SK-N-MC (cell line): ENCODE data around the gene GOSR2.

ENCODE experiments used
- EZH2 ChIP-seq: fragments of 200-600 bp; sonication (generic); IDR thresholded peaks from one replicate; pipeline ENCODE4 v1.6.1; 2017; ENCODE audit warnings: antibody characterized with exemption
- FOXP2 ChIP-seq: optimal IDR thresholded peaks from 2 replicates; pipeline ENCODE3; 2011; ENCODE audit warnings: mild to moderate bottlenecking, moderate library complexity; ENCODE audit not compliant: insufficient read depth; ENCODE audit errors: extremely low read length, control extremely low read depth
- POLR2AphosphoS5 ChIP-seq: IDR thresholded peaks from 2 replicates; pipeline ENCODE4 v1.6.1; 2012; ENCODE audit warnings: mild to moderate bottlenecking, low read depth, low read length, borderline replicate concordance

DNA sequence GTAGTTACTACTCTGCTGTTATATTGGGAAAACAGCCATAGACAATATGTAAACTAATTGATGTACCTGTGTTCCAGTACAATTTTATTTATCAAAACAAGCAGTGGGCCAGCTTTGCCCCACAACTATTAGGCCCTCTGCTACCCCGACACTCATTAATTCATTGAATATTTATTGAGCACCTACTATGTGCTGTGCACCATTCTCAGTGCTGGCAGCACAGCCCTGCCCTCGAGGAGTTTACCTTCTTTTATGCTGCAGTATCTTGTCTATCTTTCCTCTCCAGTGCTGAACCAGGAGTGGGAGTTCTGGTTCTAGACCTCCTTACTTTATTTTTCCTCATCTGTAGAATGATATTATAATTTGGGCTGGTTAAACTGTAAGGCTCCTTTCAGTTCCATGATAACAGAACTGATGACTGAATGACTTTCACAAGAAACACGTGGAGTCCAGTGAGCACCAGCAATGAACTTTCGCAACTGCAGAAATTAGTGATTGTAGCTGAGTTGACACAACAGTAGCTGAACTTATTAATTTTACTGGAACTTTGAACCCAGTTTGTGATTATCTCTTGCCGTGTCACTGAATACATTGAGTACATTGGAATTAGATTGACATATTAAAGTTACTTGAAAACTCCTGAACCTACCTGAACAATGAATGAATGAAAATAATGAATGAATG lies 2.4 kb downstream of the GOSR2 start:
- no peak for TF ChIP-seq EZH2
- no peak for TF ChIP-seq POLR2AphosphoS5
- no peak for TF ChIP-seq FOXP2
